ENCODE data around the gene SPEG. TPM values are rescaled to one million over a fixed set of nuclear protein-coding genes. Genes with fewer than 3 reads are reported as not detected.

SPEG gene
- total RNA-seq, 1 donor from 2014 or later: 5.6 TPM

DNA sequence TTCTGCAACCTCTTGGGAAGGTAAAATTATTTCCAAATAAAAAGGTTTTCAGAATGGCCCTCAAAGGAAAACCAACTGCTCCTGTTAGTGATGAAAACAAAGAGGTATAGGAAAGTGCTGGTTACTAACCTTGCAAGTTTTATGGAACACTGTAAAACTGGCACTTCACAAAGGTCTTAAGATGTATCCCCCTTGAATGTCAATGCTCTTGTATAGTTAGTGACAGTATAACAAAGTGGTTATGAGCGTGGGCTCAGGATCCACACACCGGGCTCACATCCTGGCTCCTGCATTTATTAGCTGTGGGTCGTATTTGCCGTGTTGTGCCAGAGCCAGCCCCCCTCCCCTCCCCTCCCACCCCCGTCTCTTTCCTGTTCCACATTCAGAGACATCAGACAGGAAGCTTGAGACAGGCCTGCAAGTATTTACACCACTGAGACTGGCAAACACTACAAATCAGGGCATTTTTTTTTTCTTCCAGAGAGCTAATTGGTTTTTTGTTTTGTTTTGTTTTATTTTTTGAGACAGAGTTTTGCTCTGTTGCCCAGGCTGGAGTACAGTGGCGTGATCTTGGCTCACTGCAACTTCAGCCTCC is 37.7 kb upstream of the SPEG start:
- Histone ChIP-seq H3K9ac (no peak overlapping the region), H3K27ac (no peak overlapping the region), H3K4me1 (peaks cover 2% of the 10 kb centered on the region), H3K27me3 (no peaks in the 10 kb centered on the region), H3K36me3 (no peaks in the 10 kb centered on the region), H3K79me2 (ENCODE audit: low read depth) (no peaks in the 10 kb centered on the region), H4K20me1 (ENCODE audit: low read depth) (no peaks in the 10 kb centered on the region), H2AFZ (replicated peaks) (no peak overlapping the region), H3K9me3 (ENCODE audit: low read depth) (no peaks in the 10 kb centered on the region), H3K4me2 (no peak overlapping the region), H3F3A (ENCODE audit: low read depth) (peaks cover under 1% of the 10 kb centered on the region), H3K4me3 (no peak overlapping the region)
- Mint-ChIP-seq H3K9me3 (peaks cover 3% of the 10 kb centered on the region), H3K4me1 (peaks cover 10% of the 10 kb centered on the region), H3K36me3 (no peaks in the 10 kb centered on the region), H3K4me3 (no peak overlapping the region), H3K27ac (no peak overlapping the region), H3K27me3 (ENCODE audit: insufficient read depth, low read depth) (peaks cover 12% of the 10 kb centered on the region)
- TF ChIP-seq, protein P1, sequence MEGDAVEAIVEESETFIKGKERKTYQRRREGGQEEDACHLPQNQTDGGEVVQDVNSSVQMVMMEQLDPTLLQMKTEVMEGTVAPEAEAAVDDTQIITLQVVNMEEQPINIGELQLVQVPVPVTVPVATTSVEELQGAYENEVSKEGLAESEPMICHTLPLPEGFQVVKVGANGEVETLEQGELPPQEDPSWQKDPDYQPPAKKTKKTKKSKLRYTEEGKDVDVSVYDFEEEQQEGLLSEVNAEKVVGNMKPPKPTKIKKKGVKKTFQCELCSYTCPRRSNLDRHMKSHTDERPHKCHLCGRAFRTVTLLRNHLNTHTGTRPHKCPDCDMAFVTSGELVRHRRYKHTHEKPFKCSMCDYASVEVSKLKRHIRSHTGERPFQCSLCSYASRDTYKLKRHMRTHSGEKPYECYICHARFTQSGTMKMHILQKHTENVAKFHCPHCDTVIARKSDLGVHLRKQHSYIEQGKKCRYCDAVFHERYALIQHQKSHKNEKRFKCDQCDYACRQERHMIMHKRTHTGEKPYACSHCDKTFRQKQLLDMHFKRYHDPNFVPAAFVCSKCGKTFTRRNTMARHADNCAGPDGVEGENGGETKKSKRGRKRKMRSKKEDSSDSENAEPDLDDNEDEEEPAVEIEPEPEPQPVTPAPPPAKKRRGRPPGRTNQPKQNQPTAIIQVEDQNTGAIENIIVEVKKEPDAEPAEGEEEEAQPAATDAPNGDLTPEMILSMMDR (IDR thresholded peaks at IDR 0.05): no peak
- TF ChIP-seq EZH2phosphoT487 (IDR thresholded peaks at IDR 0.05): no peak
- no peak for TF ChIP-seq EZH2 (IDR thresholded peaks at IDR 0.05)
- DNase-seq (ENCODE audit: low spot score): no peak

DNA sequence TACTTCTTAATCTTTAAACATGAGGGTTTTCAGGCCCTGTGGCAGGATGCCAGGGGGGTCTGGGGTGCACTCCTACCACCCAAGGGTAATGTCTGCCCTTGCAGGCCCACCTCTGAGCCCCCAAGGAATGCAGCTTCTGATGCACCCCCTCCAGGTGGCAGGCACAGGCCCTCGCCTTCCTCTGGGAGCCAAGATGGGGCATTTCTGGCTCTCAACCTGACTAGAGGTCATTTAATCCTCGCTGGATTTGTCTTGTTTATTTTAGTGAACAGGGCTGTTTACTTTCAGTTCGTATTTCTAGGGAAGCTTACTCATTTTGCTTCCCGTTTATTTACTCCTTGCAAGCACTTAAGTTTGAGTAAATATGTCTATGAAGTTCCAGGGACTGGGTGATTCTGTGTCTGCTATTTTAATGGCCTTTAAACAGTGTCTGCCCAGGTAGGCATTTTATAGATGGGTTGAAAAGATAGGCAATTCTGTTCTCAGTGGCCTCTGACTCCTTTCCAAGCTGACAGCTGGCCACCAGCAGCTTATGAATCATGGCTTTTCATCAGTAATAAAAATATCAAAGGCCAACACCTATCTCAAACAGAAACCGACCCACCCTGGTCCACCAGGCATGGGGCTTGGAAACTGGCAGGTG is 35.8 kb upstream of the SPEG start:
- H3K27ac ChIP-seq: no peak overlapping the region
- peaks cover 9% of the 10 kb centered on the region for H3K4me1 ChIP-seq
- peaks cover 8% of the 10 kb centered on the region for H3K27me3 Mint-ChIP-seq (ENCODE audit: insufficient read depth, low read depth)
- H3K27me3 ChIP-seq: peaks cover 8% of the 10 kb centered on the region
- H3K4me3 Mint-ChIP-seq: no peak overlapping the region
- H3K9me3 Mint-ChIP-seq: no peaks in the 10 kb centered on the region
- no peaks in the 10 kb centered on the region for H4K20me1 ChIP-seq (ENCODE audit: low read depth)
- no peak for DNase-seq (ENCODE audit: low spot score)
- H3K4me3 ChIP-seq: no peak overlapping the region
- TF ChIP-seq EZH2 (IDR thresholded peaks at IDR 0.05) (no peak), EZH2phosphoT487 (IDR thresholded peaks at IDR 0.05) (no peak)
- TF ChIP-seq, protein P1 (IDR thresholded peaks at IDR 0.05): no peak
- no peaks in the 10 kb centered on the region for H3K9me3 ChIP-seq (ENCODE audit: low read depth)
- no peak overlapping the region for H3K4me2 ChIP-seq
- no peaks in the 10 kb centered on the region for H3K36me3 ChIP-seq
- H3K27ac Mint-ChIP-seq: no peak overlapping the region
- peaks cover 21% of the 10 kb centered on the region for H3K4me1 Mint-ChIP-seq
- no peak overlapping the region for H2AFZ ChIP-seq (replicated peaks)
- H3K79me2 ChIP-seq (ENCODE audit: low read depth): no peaks in the 10 kb centered on the region
- H3K36me3 Mint-ChIP-seq: no peaks in the 10 kb centered on the region
- H3K9ac ChIP-seq: no peak overlapping the region
- peaks cover 9% of the 10 kb centered on the region for H3F3A ChIP-seq (ENCODE audit: low read depth)

DNA sequence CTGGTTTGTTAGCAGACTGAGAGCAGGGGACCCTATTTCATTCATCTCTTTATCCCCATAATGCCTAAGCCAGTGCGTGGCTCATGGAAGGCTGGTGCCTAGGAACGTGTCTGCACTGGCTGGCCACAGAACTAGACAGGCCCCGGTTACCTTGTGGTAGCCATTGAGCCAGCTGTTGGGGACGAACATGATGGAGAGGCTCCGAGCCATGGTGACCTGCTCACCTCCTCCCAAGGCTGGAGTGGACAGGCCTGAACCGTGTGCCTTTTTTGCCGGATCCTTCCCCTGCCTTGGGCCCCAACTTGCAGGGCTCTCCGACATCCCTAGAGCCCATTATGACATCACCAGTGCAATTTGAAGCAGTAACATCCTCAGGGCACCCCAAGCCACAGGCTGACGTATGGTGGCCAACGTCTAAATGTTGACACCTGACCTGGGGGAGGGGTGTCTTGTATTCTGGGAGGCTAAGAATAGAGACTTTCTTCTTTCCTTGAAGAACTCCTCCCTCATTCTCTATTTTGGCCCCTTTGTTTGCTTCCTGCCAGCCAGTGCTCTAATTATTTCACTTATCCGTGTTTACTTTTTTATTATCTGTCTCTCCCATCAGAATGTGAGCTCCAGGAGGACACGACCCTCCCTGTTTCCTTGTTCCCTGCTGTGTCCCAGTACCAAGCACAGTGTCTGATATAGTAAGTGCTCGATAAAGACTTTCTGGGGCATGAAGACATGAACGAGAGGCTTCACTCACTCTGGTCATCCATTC is 34.7 kb upstream of the SPEG start:
- H3K36me3 Mint-ChIP-seq: no peaks in the 10 kb centered on the region
- H3K27ac ChIP-seq: no peak overlapping the region
- H3K9ac ChIP-seq: no peak overlapping the region
- no peak overlapping the region for H3K4me3 Mint-ChIP-seq
- peaks cover 7% of the 10 kb centered on the region for H3K27me3 Mint-ChIP-seq (ENCODE audit: insufficient read depth, low read depth)
- H3F3A ChIP-seq (ENCODE audit: low read depth): peaks cover 12% of the 10 kb centered on the region
- H4K20me1 ChIP-seq (ENCODE audit: low read depth): no peaks in the 10 kb centered on the region
- no peak for TF ChIP-seq EZH2 (IDR thresholded peaks at IDR 0.05)
- TF ChIP-seq, protein P1 (IDR thresholded peaks at IDR 0.05): no peak
- TF ChIP-seq EZH2phosphoT487 (IDR thresholded peaks at IDR 0.05): no peak
- H3K27me3 ChIP-seq: peaks cover 9% of the 10 kb centered on the region
- no peaks in the 10 kb centered on the region for H3K36me3 ChIP-seq
- H3K4me3 ChIP-seq: no peak overlapping the region
- H3K4me1 Mint-ChIP-seq: peaks cover 23% of the 10 kb centered on the region
- H3K4me2 ChIP-seq: no peak overlapping the region
- H3K9me3 Mint-ChIP-seq: no peaks in the 10 kb centered on the region
- H3K4me1 ChIP-seq: peaks cover 14% of the 10 kb centered on the region
- H3K27ac Mint-ChIP-seq: no peak overlapping the region
- no peaks in the 10 kb centered on the region for H3K9me3 ChIP-seq (ENCODE audit: low read depth)
- H3K79me2 ChIP-seq (ENCODE audit: low read depth): no peaks in the 10 kb centered on the region
- no peak overlapping the region for H2AFZ ChIP-seq (replicated peaks)
- DNase-seq (ENCODE audit: low spot score): no peak

Measured in neural progenitor cell (in vitro differentiated cells).